Vagina (tissue), 2 donors: ENCODE measurements around the gene TRMT2A.

Experiments
- CTCF ChIP-seq, 3 experiments: fragments of 450-650 bp in 2 of 3; fragments of 200-600 bp in 1 of 3; sonication (generic) in 1 of 3; IDR thresholded peaks; one replicate each; pipeline ENCODE4 v1.5.1; 2017 to 2019; ENCODE audit warnings: antibody characterized with exemption in 3 of 3, mild to moderate bottlenecking in 2 of 3, moderate library complexity in 2 of 3
- POLR2A ChIP-seq, 2 donors: fragments of 450-650 bp; IDR thresholded peaks; one replicate each; pipeline ENCODE4 v1.6.1; 2017; ENCODE audit warnings: antibody characterized with exemption in 2 of 2, mild to moderate bottlenecking in 2 of 2, moderate library complexity in 2 of 2
- POLR2AphosphoS5 ChIP-seq, 2 donors: sonication (generic); formaldehyde crosslinking; IDR thresholded peaks; one replicate each; pipeline ENCODE4 v1.9.0; 2017; ENCODE audit warnings: antibody characterized with exemption in 2 of 2, mild to moderate bottlenecking in 2 of 2, low read depth in 1 of 2; ENCODE audit not compliant: insufficient read depth in 1 of 2

- TF ChIP-seq CTCF (IDR thresholded peaks at IDR 0.05) (no peak), POLR2A (IDR thresholded peaks at IDR 0.05) (no peak), POLR2AphosphoS5 (IDR thresholded peaks at IDR 0.05; ENCODE audit: insufficient read depth in 1 of 2, low read depth in 1 of 2) (no peak)
Measured at GRCh38 chr22:20069331-20070042, 47.5 kb downstream of the TRMT2A start.
